HG03159 (cell line): ENCODE measurements around the gene DNAAF1.
"Not testable (repeated sequence)": the region's sequence is repeated elsewhere in the genome, so short reads cannot be mapped to it uniquely, and the experiment has no call there.

ENCODE experiments used
- ATAC-seq: cut with Tn5 transposase; IDR thresholded peaks from one replicate; pipeline ENCODE4 v1.9.1; 2021; ENCODE audit warnings: mild to moderate bottlenecking, moderate library complexity; ENCODE audit not compliant: unreplicated experiment

DNAAF1 gene

DNA sequence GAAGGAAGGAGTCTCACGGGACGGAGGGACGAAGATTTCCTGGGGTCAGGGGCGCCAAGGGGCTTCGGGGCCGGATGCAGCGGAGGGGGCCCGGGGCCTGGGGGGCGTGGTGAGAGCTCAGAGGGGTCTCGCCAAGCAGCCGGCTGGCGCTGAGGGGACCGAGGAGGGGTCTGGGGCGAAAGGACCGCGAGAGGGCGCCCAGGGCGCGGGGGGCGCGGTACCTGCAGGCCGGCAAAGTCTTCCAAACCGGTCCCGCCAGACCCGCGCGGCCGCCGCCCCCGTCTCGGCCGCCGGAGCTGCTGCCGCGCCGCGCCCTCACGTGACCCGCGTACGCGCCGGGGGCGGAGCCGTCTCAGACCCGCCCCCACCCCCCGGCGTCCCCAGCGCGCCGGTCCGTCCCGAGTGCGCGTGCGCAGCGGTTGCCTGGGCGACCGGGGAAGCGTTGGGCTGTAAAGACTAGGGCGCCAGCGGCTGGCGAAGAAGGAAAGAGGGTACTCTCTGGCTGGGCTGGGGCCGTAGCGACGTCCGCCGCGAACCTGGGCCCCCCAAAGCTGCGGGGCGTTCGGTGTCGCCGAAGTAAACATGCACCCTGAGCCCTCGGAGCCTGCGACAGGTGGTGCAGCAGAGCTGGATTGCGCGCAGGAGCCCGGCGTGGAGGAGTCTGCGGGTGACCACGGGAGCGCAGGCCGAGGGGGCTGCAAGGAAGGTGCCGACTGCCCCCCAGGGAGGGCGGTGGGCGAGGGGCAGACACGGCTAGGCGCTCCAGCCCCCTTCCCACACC lies at the start of gene DNAAF1, which contains the start of gene HSDL1:
Gene DNAAF1, plus strand, starts transcription at position 450 of the 781 bp plus-strand sequence. Its CDS starts 133 bp downstream, at position 583.
Gene HSDL1, minus strand, starts transcription at position 319 of the 781 bp plus-strand sequence. CDS start 13,856 bp downstream, outside the sequence.
- peak; percentile 87 for ATAC-seq

DNA sequence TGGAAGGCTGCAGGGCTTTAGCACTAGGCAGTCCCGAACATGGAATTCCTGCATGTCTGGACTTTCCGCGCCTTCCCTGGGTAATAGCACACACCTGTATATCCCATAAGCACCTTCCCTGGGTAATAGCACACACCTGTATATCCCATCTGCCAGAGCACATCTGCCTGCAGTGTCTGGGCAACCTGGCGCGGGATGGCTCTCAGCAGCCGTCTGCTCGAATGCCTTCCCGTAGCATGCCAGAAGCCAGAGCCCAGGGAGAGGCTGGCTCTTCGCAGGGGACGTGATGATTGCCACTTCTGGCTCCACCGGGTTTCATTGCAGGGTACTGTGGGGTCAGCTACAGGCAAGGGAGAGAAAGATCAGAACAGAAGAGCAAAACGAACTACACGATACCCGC lies 49.6 kb upstream of the DNAAF1 start:
- no peak for ATAC-seq

DNA sequence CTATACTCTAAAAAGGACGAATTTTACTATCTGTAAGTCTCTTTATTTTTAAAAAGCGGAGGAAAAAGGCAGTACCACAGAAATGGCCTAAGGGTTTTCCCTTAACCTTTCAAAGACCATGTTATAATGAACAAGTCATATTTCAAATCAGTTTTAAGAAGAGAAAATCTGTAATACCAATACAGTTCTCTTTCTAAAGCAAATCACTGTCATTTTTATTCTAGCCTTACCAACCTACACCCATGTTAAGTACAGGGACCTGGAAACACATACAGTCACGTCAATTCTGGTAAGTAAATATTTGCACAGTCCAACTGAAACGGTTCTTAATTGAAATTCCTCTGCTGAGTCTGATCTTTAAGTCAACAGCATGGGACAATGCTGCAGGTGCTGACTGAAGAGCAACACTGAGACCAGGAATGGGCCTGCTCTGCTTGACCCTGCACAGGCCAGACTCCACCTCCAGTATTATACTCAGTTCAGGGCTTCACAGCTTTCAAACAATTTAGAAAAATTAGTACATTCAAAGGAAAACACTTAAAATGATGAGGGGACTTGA lies 48.6 kb upstream of the DNAAF1 start:
- no peak for ATAC-seq

DNA sequence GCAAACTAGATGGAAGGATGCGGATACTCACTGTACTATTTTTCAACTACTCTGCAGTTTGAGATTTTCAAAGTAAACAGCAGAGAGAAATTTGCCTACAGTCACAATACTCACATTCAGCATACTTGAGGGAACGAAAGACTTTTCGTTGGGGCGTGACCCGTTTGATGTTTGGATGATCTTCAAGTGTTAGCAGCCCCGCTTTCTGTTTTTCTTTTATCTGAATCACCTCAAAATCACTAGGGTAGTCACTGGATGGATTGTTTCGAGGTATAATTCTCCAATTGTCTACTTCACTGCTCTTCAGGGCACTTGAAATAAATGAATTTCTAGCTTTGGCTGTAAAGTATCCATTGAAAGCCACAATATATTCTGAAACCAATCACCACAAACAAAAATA lies 46.2 kb upstream of the DNAAF1 start:
- no peak for ATAC-seq

DNA sequence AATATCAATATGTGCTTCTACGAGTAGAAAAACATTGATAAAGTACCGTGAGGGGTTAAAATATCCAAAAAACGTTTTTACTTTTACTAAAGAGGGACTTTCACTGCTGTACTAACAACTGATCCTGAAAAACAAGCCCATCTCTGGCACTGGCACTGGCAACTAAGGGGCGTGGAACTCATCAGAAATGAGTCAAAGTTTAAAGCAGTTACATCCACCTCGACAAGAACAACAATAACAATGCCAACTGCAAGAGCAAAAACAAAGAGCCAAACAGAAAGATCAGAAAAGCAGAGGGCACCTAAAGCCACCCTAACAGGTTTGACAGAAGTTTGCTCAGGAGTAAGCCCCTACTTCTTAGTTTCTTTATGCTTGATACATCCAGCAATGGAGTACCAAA lies 41.4 kb upstream of the DNAAF1 start:
- no peak for ATAC-seq

DNA sequence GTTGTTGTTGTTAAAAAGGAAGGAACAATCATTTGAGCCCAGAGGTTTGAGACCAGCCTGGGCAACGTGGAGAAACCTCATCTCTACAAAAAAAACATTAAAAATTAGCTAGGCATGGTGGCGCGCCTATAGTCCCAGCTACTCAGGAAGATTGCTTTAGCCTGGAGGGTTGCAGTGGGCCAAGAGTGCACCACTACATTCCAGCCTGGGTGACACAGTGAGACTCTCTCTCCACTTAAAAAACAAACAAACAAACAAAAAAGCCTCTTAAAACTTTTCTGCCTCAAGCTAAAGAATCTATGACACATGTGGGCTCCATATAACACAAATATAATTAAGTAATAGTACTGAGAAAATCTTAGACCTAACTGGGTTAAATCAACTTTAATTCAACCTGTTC lies 40.9 kb upstream of the DNAAF1 start:
- ATAC-seq: no peak

DNA sequence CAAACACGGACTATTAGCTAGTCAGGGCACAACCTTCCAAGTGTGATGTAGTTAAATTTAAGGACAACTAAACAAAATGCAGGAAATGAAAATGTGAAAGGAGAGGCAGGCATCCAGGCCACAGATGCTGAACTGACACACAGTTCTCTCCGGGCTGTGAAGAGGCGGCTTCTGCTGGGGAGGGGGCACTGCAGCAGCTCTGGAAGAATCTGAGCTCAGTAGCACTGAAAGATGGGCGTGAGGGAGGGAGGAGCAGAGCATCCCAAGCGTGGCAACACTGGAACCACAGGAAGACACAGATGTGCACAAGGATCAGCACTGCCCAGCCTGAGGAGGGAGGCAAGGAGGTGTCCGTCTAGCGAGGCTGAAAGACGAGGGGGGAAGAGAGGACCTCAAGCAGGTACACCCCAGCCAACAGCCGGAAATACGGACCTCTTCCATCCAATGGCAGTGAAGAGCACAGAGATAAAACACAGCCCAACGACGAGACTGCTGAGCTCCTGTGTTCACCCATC lies 39.8 kb upstream of the DNAAF1 start:
- ATAC-seq: no peak

DNA sequence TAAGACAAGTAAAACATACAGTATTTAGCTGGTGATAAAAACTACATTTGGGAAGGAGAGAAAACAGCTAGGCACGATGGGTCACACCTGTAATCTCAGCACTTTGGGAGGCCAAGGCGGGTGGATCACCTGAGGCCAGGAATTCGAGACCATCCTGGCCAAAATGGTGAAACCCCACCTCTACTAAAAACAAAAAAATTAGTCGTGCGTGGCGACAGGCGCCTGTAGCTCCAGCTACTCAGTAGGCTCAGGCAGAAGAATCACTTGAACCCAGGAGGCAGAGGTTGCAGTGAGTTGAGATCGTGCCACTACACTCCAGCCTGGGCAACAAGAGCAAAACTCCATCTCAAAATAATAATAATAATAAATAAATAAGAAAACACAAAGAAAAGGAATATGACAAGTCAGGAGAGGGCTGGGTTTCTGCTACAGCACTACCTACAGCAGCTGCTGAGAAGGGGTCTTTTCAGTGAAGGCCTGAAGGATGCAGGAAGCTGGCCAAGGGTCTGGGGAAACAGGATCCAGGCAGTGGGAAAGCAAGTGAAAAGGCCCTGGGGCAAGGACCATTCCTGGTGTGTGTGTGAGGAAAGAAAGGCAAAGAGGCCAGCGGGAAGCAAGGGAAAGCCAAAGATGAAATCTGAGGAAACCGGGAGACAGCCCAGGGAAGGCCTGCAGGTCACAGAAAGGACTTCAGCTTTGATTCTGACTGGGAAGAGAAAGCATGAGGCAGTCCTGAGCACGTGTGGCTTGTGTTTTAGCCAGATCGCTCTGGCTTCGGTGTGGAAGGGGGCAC lies 39.0 kb upstream of the DNAAF1 start:
- ATAC-seq: no peak

DNA sequence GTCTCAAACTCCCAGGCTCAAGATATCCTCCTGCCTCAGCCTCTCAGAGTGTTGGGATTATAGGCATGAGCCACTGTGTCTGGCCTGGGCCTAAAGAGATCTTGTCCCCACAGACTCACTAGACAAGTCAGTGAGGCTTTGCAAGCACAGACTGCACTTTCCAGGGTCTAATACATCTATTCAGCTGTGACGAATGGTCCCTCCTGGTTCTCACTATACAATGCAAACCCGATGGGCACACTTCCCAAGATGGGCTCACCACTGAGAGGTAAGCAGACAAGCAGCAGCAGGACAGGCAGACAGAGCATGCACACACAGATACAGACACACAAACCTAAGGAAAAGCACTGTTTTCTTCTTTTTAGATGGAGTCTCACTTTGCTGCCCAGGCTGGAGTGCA lies 37.2 kb upstream of the DNAAF1 start:
- no peak for ATAC-seq

DNA sequence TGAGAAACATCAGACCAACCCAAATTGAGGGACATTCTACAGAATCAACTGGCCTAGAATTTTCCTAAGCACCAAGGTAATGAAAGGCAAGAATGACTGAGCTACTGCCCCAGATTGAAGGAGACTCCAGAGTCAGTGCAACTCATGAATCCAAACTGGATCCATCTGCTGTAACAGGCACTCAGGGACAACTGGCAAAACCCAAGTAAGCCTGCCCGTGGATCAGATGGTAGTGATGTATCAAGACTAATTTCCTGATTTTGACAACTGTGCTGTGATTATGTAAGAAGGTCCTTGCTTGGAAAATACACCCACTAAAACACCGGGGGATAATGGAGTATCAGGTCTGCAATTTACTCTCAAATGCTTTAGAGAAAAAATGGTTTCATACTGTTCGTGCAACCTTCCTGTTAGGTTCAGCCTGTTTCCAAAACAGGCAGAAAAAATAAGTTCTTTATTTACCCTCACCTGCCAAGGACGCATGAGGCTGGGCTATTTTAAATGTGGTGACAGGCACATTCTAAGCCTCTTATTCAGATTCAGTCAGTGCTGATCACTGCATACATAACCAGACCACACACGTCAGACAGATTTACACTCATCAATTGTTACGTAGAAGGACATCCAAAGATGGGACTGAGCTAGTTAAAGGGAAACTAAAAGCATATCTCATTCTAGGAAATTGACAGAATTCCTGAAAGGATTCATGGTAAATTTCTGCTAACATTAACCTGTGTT lies 35.3 kb upstream of the DNAAF1 start:
- ATAC-seq: no peak

DNA sequence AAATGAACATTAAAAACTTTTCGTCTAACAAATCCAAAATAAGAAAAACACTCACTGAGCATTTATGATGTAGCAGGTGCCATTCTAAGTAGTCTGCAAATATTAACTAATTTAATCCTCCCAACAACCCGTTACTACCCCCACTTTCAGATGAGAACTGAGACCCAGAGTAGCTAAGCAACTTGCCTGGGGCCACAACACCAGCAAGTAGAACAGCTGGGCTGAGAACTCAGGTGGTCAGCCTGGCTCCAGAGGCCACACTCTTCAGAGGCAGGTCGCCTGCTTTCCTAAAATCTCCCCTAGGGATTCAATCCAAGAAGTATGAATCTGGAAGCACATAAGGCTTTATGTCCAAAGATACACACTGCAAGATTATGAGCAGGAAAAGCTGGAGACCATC lies 34.6 kb upstream of the DNAAF1 start:
- ATAC-seq: no peak

DNA sequence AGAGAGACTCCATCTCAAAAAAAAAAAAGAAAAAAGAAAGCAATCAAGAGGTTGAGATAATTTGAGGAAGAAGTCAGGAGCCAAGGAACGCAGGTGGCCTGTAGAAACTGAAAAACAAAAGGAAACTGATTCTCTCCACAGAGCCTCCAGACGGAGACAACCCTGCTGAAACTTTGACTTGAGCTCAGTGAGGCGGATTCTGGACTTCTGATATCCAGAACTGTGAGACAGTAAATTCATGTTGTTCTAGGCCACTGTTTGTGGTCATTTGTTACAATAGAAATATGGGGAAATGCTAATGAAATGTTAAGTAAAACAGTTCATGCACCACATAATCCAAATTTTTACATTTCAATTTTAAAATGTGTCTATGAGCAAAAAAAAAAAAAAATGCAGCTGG lies 33.6 kb upstream of the DNAAF1 start:
- no peak for ATAC-seq

DNA sequence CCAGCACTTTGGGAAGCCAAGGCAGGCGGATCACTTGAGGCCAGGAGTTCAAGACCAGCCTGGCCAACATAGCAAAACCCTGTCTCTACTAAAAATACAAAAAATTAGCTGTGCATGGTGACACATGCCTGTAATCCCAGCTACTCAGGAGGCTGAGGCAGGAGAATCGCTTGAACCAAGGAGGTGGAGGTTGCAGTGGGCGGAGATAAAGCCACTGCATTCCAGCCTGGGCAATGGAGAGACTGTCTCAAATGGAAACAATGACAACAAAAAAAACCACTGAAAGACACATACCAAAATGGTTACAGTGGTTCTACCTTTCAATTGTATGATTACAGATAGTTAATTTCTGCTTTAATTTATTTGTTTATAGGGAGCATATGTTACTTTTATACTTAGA lies 33.2 kb upstream of the DNAAF1 start:
- ATAC-seq: not testable (repeated sequence)

DNA sequence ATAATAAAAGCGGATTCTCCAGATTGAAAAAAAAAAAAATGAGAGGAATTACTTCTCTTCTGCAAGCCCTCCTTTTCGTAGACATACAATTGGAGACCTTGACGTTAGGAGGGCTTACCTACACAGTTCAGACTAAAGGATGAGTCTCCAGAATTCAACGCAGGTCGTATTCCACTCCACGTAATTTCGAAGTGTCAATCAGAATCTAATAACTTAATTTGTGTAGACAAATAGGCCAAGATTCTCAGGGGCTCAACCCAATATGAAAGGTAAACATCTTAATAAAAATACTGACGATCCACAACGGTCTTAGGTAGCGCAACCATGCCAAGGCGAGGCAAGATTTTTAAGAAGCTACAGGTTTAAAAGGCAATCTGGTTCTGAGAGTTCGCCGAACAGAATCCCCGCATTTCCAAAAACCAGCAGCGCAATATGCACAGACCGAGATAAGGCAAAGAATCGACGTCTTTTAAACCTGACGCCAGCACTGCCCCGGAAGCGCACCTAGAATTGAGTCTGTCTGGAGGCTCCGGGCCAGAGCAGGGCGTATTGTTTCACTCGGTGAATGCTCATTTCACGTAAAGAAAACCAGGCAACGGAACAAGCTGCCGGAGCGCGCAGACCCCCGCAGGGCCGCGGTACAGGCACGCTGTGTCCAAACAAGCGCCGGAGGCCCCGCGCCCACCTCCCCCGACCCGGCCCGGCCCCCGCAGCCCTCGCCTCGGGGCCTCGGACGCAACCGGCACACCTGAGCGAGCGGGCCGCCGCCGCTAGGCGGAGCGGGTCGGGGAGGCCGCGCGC lies 29.0 kb upstream of the DNAAF1 start:
- ATAC-seq: peak; percentile 38

DNA sequence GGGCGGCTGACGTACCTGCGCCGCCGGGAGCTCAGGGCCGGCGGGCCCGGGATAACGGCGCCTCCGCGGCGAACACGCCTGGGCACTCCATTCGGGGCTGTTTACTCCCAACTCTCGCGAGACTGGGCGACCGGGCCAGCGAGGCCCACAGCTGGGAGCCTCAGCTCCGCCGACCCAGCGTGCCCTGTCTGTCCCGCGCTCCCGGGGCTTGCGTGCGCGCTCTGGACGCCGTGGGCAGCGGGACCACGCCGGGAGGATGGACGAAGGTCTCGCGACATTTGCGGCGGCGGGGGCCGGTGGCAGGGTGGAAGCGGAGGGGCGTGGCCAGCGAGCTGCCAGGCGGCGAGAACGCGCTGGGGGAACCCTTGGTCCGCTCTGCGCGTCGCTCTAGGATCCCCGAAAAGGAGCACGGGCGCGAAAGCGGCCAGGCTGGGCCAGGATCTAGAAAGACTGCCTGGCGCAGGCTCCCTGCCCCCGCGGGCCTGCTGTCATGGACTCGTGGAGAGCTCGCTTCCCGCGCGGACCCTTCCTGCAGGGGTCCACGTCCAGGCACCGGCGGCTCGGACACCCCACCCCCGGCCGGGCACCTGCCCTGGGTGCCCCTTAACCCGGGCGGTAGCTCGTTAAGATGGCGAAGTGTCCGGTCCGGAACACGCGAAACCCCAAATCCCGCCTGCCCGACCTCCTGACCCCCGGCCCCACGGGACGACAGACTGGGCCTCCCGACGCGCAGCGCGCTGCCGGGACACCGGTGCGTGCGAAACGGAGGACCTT lies 28.2 kb upstream of the DNAAF1 start, which contains the start of gene MBTPS1:
Gene MBTPS1, minus strand, starts transcription at position 223 of the 774 bp plus-strand sequence. CDS start 15,159 bp downstream, outside the sequence.
- peak; percentile 88 for ATAC-seq

DNA sequence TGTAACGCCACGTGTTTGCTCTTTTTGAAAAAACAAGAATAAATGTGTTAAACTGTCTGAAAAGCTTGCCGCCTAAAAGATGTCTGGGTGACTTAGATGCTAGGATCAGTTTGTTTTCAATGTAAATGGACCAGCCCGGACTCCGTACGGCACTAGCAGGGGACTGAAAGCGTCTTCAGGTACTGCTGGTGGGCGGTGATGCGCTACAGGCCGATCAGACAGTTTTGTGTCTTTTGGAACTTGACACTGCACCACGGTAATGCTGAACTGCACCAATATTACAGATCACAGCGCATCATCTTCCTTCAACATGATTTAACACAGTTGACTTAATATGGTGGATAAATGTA lies 27.6 kb upstream of the DNAAF1 start:
- ATAC-seq: peak; percentile 15

DNA sequence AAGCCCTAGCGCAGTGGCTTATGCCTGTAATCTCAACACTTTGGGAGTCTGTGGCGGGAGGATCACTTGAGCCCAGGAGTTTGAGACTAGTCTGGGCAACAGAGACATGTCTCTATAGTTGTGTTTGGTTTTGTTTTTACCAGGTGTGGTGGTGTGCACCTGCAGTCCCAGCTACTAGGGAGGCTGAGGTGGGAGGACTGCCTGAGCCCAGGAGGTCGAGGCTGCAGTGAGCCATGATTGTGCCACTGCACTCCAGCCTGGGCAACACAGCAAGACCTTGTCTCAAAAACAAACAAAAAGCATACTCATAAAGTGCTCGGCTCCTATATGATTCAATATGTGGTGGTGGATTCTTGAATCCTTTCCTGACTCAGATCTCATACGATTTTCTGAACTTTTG lies 26.8 kb upstream of the DNAAF1 start:
- ATAC-seq: not testable (repeated sequence)

DNA sequence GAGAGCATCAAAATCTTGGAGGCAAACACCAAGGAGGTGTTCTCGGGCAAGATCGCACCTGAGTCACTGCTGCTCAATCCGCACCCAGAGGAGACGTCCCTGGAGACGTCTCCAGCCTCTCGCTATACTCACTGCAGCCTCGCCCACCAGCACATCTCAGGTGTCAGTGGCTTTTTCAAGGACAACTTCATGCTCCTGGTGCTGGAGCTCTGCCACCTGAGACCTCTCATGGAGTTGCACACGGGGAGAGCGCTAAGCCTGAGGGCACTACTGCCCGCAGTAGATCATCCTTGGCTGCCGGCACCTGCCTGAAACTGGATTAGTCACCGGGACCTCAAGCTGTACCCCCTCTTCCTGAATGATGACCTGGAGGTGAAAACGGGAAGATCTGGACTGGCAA lies 25.7 kb upstream of the DNAAF1 start:
- ATAC-seq: no peak

DNA sequence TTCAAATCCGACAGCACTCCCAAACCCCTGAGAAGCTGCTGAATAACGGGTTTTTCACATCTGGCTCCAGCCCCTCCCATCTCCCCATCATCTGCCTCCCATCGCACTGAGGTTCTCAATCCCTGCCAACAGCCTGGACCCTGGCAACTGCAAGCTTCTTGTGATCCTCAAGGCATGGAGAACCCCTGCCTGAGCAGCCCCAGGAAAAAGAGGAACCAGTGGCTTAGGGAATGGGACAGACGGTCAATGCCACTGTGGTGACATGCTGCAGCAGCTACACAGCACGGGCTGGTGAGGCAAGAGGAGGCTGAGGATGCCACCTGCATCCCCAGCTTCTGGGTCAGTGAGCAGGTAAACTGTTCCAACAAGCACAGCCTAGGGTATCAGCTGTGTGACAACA lies 25.1 kb upstream of the DNAAF1 start:
- no peak for ATAC-seq
